ENCODE results near the gene GLMN.

DNA sequence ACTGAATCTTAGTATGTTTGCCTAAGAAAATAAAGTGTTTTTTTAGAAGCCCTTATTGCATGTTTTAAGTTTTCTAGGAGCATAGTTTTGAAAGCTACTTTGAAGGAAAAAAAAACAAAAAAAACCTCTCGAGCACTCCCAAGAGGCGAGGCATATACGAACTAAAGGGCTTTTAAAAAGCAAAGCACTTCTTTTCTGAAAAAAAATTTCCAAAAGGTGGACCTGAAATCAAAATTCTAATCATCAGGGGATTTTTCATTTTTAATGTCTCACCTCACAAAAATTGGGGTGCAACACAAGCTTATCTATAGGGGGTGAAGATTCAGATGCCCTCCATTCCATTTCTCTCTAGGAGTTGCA, 594 bp downstream of the GLMN start:
- TF ChIP-seq, protein P1, sequence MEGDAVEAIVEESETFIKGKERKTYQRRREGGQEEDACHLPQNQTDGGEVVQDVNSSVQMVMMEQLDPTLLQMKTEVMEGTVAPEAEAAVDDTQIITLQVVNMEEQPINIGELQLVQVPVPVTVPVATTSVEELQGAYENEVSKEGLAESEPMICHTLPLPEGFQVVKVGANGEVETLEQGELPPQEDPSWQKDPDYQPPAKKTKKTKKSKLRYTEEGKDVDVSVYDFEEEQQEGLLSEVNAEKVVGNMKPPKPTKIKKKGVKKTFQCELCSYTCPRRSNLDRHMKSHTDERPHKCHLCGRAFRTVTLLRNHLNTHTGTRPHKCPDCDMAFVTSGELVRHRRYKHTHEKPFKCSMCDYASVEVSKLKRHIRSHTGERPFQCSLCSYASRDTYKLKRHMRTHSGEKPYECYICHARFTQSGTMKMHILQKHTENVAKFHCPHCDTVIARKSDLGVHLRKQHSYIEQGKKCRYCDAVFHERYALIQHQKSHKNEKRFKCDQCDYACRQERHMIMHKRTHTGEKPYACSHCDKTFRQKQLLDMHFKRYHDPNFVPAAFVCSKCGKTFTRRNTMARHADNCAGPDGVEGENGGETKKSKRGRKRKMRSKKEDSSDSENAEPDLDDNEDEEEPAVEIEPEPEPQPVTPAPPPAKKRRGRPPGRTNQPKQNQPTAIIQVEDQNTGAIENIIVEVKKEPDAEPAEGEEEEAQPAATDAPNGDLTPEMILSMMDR (IDR thresholded peaks at IDR 0.05; ENCODE audit: low read length) = no peak
- TF ChIP-seq EZH2 (optimal IDR thresholded peaks at IDR 0.05; ENCODE audit: low read depth, low read length) = no peak
